CD8-positive, alpha-beta memory T cell (primary cell): ENCODE measurements around the gene CHCHD6. TPM values are rescaled to one million over a fixed set of nuclear protein-coding genes. Genes with fewer than 3 reads are reported as not detected.

Source experiments
- CTCF ChIA-PET: fragments of 350-600 bp; sonication (Branson Sonifier 250); formaldehyde crosslinking; loops from one replicate; lab custom pipeline; 2021; ENCODE audit warnings: antibody characterized with exemption; lab: Charles Lee
- POLR2A ChIA-PET: fragments of 350-600 bp; sonication (Branson Sonifier 250); formaldehyde crosslinking; loops from one replicate; lab custom pipeline; 2021; ENCODE audit warnings: antibody characterized with exemption; lab: Charles Lee
- DNase-seq, 5 donors: peaks; one replicate each; pipeline versions ENCODE4 v3.0.0 to v3.0.0-alpha.2; 2020 to 2022; ENCODE audit warnings: mixed read lengths in 1 of 5
- H3K27ac ChIP-seq: one replicate; pipeline ENCODE4 v1.7.0; 2013; ENCODE audit warnings: low read depth, mild to moderate bottlenecking, low read length, moderate library complexity
- H3K27me3 ChIP-seq: 2 replicates; pipeline ENCODE4 v1.7.0; 2013; ENCODE audit warnings: low read length, mild to moderate bottlenecking; ENCODE audit not compliant: insufficient read depth, poor library complexity, severe bottlenecking
- H3K36me3 ChIP-seq: 2 replicates; pipeline ENCODE4 v1.7.0; 2013; ENCODE audit warnings: mild to moderate bottlenecking, low read length, moderate library complexity; ENCODE audit not compliant: insufficient read depth
- H3K4me1 ChIP-seq: 2 replicates; pipeline ENCODE4 v1.7.0; 2013; ENCODE audit warnings: mild to moderate bottlenecking, low read length, moderate library complexity; ENCODE audit not compliant: insufficient read depth
- H3K4me3 ChIP-seq: 2 replicates; pipeline ENCODE4 v1.7.0; 2013; ENCODE audit warnings: mild to moderate bottlenecking, low read length
- H3K9me3 ChIP-seq: 2 replicates; pipeline ENCODE4 v1.7.0; 2013; ENCODE audit warnings: mild to moderate bottlenecking, low read length
- H3K27ac Mint-ChIP-seq, 8 donors: one replicate each; pipeline ENCODE4 v1.8.0; 2020 to 2021; ENCODE audit warnings: mixed read lengths in 8 of 8, mild to moderate bottlenecking in 6 of 8, inconsistent platforms in 3 of 8, moderate library complexity in 3 of 8
- H3K27me3 Mint-ChIP-seq, 2 donors: one replicate each; pipeline ENCODE4 v1.8.0; 2020 to 2021; ENCODE audit warnings: mixed read lengths in 2 of 2, mild to moderate bottlenecking in 1 of 2, moderate library complexity in 1 of 2
- H3K36me3 Mint-ChIP-seq, 3 donors: one replicate each; pipeline ENCODE4 v1.8.0; 2020 to 2021; ENCODE audit warnings: mixed read lengths in 3 of 3, inconsistent platforms in 1 of 3, mild to moderate bottlenecking in 1 of 3
- H3K4me1 Mint-ChIP-seq, 3 donors: one replicate each; pipeline ENCODE4 v1.8.0; 2020 to 2021; ENCODE audit warnings: mixed read lengths in 3 of 3, inconsistent platforms in 1 of 3, mild to moderate bottlenecking in 1 of 3
- H3K4me3 Mint-ChIP-seq, 7 donors: one replicate each; pipeline ENCODE4 v1.8.0; 2020 to 2021; ENCODE audit warnings: mixed read lengths in 7 of 7, mild to moderate bottlenecking in 6 of 7, moderate library complexity in 4 of 7, inconsistent platforms in 2 of 7
- H3K9me3 Mint-ChIP-seq, 5 donors: one replicate each; pipeline ENCODE4 v1.8.0; 2020 to 2022; ENCODE audit warnings: mixed read lengths in 5 of 5, mild to moderate bottlenecking in 3 of 5, moderate library complexity in 2 of 5, inconsistent platforms in 1 of 5
- polyA plus RNA-seq: library from polyadenylated mRNA; unstranded; fragments of 300-500 nt; fragmentation: Illumina TruSeq; gene quantifications from one replicate; pipeline ENCODE4 v1.2.3, GENCODE V29; 2021
- total RNA-seq, 2 experiments: library from RNA; stranded (reverse); gene quantifications; one replicate each; pipeline ENCODE4 v1.2.3, GENCODE V29; 2021

The CHCHD6 gene
- total and polyA plus RNA-seq, 3 experiments from 2014 or later = 12.0 to 16.7 (median 15.0) TPM

DNA sequence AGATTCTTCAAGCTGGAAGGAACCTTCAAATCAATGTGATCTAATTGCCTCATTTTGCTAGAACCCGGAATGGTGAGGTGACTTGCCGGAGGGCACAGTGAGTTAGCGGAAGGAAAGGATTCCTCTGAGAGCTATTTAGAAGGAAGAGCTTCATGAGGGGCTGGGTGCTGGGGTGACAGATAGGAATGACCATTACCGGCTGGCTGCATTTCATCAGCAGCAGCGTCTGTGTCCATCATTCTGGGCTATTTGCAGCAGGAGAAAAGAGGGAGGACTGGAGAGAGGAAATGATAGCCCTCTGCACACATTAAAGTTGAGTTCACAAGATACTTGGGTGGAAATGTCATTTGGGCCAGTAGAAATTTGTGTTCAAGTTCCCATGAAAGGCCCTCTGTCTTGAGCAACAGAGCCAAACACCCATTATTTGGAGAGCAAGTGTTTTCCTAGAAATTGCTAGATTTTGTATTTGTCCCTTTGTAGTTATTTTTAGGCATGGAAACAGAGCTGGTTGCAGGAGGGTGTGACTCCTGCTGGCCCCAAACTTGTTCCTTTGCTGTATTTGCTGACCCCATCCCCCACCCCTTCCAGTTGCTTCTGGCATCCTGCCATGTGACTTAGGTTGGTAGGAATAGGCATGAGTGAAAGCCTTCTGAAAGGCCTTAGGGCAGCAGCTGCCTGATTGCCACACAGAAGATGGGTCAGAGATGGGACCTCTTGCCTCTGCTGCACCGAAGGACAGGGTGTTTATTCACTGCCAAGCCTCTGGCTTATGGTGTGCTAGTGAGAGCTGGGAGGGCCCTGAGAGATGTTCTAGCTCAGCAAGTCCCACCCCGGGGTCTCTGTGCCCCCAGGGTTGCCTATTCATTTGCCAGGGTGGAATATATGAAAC lies 191.4 kb downstream of the CHCHD6 start:
- no peak overlapping the region for H3K4me3 ChIP-seq
- H3K4me3 Mint-ChIP-seq = no peak overlapping the region
- no peaks in the 10 kb centered on the region for H3K27me3 ChIP-seq
- no peak overlapping the region for H3K27ac ChIP-seq
- no peak for DNase-seq
- CTCF ChIA-PET = interaction anchor here (1.3 kb wide), 1 partner anchor 16 kb away, joined by 4 read pairs; no protein-coding TSS in a partner anchor
- peaks cover 0 to 3% (median 0%) of the 10 kb centered on the region in 3 donors for H3K4me1 Mint-ChIP-seq
- H3K36me3 ChIP-seq = no peaks in the 10 kb centered on the region
- POLR2A ChIA-PET = no interaction called here
- no peaks in the 10 kb centered on the region for H3K9me3 ChIP-seq
- peaks cover 0 to 3% (median 2%) of the 10 kb centered on the region in 3 donors for H3K36me3 Mint-ChIP-seq
- H3K27ac Mint-ChIP-seq = peak overlapping the region in 1 of 8 donors; percentile 48
- H3K27me3 Mint-ChIP-seq = peaks cover 0 to 1% of the 10 kb centered on the region in 2 donors
- H3K9me3 Mint-ChIP-seq = no peaks in the 10 kb centered on the region
- H3K4me1 ChIP-seq = no peaks in the 10 kb centered on the region

DNA sequence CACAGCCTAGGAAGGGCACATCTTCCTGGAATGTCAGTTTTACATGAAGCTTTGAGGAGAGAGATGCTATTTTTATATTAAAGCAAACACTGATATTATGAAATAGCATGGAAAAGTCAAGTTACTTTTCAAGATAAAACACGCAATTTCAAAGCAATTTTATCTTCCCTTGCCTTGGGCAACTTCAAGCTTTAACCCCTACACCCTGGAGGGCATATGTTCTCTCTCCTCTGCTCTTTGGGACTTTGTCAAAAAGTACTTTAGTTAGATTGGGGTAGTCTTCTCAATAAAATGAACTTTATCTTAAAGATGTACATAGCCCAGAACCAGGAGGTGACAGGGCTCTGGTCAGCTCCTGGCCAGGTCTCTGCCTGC lies 192.0 kb downstream of the CHCHD6 start:
- Histone ChIP-seq H3K36me3 (no peaks in the 10 kb centered on the region), H3K27me3 (no peaks in the 10 kb centered on the region), H3K4me1 (no peaks in the 10 kb centered on the region), H3K4me3 (no peak overlapping the region), H3K27ac (no peak overlapping the region), H3K9me3 (no peaks in the 10 kb centered on the region)
- H3K27ac Mint-ChIP-seq = peak overlapping the region in 1 of 8 donors; percentile 54
- peaks cover 0 to 3% (median 0%) of the 10 kb centered on the region in 3 donors for H3K4me1 Mint-ChIP-seq
- ChIA-PET POLR2A (no interaction called here), CTCF (interaction anchor here (1.3 kb wide), 1 partner anchor 15 kb away, joined by 4 read pairs; no protein-coding TSS in a partner anchor)
- no peak for DNase-seq
- no peak overlapping the region for H3K4me3 Mint-ChIP-seq
- H3K36me3 Mint-ChIP-seq = peaks cover 0 to 3% (median 2%) of the 10 kb centered on the region in 3 donors
- H3K27me3 Mint-ChIP-seq = no peaks in the 10 kb centered on the region
- no peaks in the 10 kb centered on the region for H3K9me3 Mint-ChIP-seq

- Mint-ChIP-seq H3K36me3 (peaks cover 0 to 3% (median 2%) of the 10 kb centered on the region in 3 donors), H3K27ac (no peak overlapping the region), H3K27me3 (no peaks in the 10 kb centered on the region), H3K4me1 (peaks cover 0 to 3% (median 0%) of the 10 kb centered on the region in 3 donors), H3K4me3 (no peak overlapping the region), H3K9me3 (no peaks in the 10 kb centered on the region)
- Histone ChIP-seq H3K27me3 (no peaks in the 10 kb centered on the region), H3K9me3 (no peaks in the 10 kb centered on the region), H3K4me1 (no peaks in the 10 kb centered on the region), H3K36me3 (no peaks in the 10 kb centered on the region), H3K4me3 (no peak overlapping the region), H3K27ac (no peak overlapping the region)
- no peak for DNase-seq
- POLR2A ChIA-PET = no interaction called here
- CTCF ChIA-PET = interaction anchor here (1.3 kb wide), 1 partner anchor 14 kb away, joined by 4 read pairs; no protein-coding TSS in a partner anchor
Measured at GRCh38 chr3:126896968-126897367, 192.9 kb downstream of the CHCHD6 start.

- H3K4me3 ChIP-seq = no peak overlapping the region
- no peak overlapping the region for H3K27ac ChIP-seq
- no peaks in the 10 kb centered on the region for H3K27me3 ChIP-seq
- Mint-ChIP-seq H3K4me1 (peaks cover 0 to 3% (median 0%) of the 10 kb centered on the region in 3 donors), H3K9me3 (no peaks in the 10 kb centered on the region), H3K27me3 (peaks cover 0 to 2% of the 10 kb centered on the region in 2 donors), H3K4me3 (no peak overlapping the region), H3K36me3 (peaks cover 0 to 3% (median 1%) of the 10 kb centered on the region in 3 donors), H3K27ac (no peak overlapping the region)
- no peaks in the 10 kb centered on the region for H3K36me3 ChIP-seq
- H3K4me1 ChIP-seq = no peaks in the 10 kb centered on the region
- ChIA-PET POLR2A (no interaction called here), CTCF (interaction anchor here (1.0 kb wide), 1 partner anchor 10 kb away, joined by 3 read pairs; no protein-coding TSS in a partner anchor)
- no peak for DNase-seq
- no peaks in the 10 kb centered on the region for H3K9me3 ChIP-seq
Measured at GRCh38 chr3:126897943-126898342, 193.9 kb downstream of the CHCHD6 start.

DNA sequence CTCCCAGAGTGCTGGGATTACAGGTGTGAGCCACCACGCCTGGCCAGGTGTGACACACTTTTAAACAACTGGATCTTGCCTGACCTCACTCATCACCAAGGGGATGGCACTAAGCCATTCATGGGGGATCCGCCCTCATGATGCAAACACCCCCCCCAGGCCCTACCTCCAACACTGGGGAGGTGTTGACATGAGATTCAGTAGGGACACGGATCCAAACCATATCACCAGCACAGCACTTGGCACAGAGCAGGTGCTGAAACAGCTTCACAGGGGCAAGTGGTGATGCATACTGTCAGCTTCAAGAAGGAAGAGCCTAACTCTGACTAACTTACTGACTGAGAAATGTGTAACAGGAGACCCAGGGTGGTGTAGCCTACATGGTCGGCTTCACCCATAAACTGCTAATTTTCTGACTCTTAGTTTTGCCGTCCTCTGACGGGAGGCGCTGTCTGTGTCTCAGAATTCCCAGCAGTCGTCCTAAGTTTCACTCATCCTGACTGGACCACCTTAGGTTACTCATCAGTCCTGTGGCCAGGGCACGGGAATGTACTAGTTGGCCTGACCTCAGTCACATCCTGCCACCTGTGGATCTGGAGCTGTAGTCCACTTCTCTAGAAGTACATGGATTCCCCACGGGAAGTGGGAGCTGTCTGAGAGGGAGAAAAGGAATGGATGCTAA lies 197.0 kb downstream of the CHCHD6 start:
- no peak for DNase-seq
- Histone ChIP-seq H3K36me3 (no peaks in the 10 kb centered on the region), H3K27ac (no peak overlapping the region), H3K4me3 (no peak overlapping the region), H3K4me1 (no peaks in the 10 kb centered on the region), H3K27me3 (no peaks in the 10 kb centered on the region), H3K9me3 (no peaks in the 10 kb centered on the region)
- ChIA-PET CTCF (no interaction called here), POLR2A (no interaction called here)
- Mint-ChIP-seq H3K4me1 (no peaks in the 10 kb centered on the region), H3K4me3 (no peak overlapping the region), H3K27ac (no peak overlapping the region), H3K27me3 (peaks cover 0 to 2% of the 10 kb centered on the region in 2 donors), H3K9me3 (no peaks in the 10 kb centered on the region), H3K36me3 (peaks cover 0 to 3% (median 1%) of the 10 kb centered on the region in 3 donors)

- Histone ChIP-seq H3K4me3 (no peak overlapping the region), H3K9me3 (no peaks in the 10 kb centered on the region), H3K27me3 (no peaks in the 10 kb centered on the region), H3K36me3 (no peaks in the 10 kb centered on the region), H3K27ac (no peak overlapping the region), H3K4me1 (no peaks in the 10 kb centered on the region)
- H3K27me3 Mint-ChIP-seq = peaks cover 0 to 2% of the 10 kb centered on the region in 2 donors
- peaks cover 0 to 3% (median 1%) of the 10 kb centered on the region in 3 donors for H3K36me3 Mint-ChIP-seq
- ChIA-PET POLR2A (no interaction called here), CTCF (interaction anchor here (1.0 kb wide), 1 partner anchor 10 kb away, joined by 3 read pairs; no protein-coding TSS in a partner anchor)
- H3K9me3 Mint-ChIP-seq = no peaks in the 10 kb centered on the region
- no peak for DNase-seq
- H3K4me1 Mint-ChIP-seq = no peaks in the 10 kb centered on the region
- no peak overlapping the region for H3K4me3 Mint-ChIP-seq
- no peak overlapping the region for H3K27ac Mint-ChIP-seq
Measured at GRCh38 chr3:126901631-126902030, 197.6 kb downstream of the CHCHD6 start.

GRCh38 chr3:126903521-126903920 lies 199.5 kb downstream of the CHCHD6 start:
- ChIA-PET CTCF (no interaction called here), POLR2A (no interaction called here)
- H3K36me3 Mint-ChIP-seq = peaks cover 0 to 4% (median 1%) of the 10 kb centered on the region in 3 donors

More at GRCh38 chr3:126903521-126903920, 199.5 kb downstream of the CHCHD6 start:
- H3K9me3 Mint-ChIP-seq = no peaks in the 10 kb centered on the region
- H3K27me3 Mint-ChIP-seq = peaks cover 0 to 2% of the 10 kb centered on the region in 2 donors
- H3K27ac ChIP-seq = no peak overlapping the region
- no peak overlapping the region for H3K4me3 Mint-ChIP-seq
- H3K4me1 Mint-ChIP-seq = peaks cover under 1 to 3% (median 2%) of the 10 kb centered on the region in 3 donors
- H3K36me3 ChIP-seq = no peaks in the 10 kb centered on the region
- no peak for DNase-seq
- H3K4me3 ChIP-seq = no peak overlapping the region
- H3K4me1 ChIP-seq = no peaks in the 10 kb centered on the region
- no peaks in the 10 kb centered on the region for H3K27me3 ChIP-seq
- no peaks in the 10 kb centered on the region for H3K9me3 ChIP-seq
- no peak overlapping the region for H3K27ac Mint-ChIP-seq
